GM10847 (cell line): Measurements from ENCODE around the gene CXXC5.

Experiments used
- POLR2A ChIP-seq: IDR thresholded peaks from 2 replicates; pipeline ENCODE4 v1.6.1; 2011; ENCODE audit not compliant: insufficient read length; ENCODE audit errors: extremely low read depth

Gene CXXC5

DNA sequence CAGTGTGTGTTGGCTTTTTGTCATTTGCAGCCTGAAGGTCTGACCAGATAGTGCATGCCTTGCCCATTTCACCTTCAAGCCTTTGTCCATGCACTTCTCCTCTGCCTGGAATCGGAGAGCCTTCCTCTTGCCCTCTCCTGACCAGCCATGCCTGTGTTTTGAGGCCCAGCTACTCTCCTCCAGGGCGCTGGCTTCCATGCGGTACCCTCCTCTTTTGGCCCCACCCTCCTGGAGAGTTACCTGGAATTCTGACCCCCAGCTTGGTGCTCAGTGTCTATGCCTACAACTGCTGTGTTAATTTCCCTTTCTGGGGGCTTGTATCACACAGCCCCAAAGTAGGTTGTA is 52.5 kb downstream of the CXXC5 start:
- TF ChIP-seq POLR2A: no peak

DNA sequence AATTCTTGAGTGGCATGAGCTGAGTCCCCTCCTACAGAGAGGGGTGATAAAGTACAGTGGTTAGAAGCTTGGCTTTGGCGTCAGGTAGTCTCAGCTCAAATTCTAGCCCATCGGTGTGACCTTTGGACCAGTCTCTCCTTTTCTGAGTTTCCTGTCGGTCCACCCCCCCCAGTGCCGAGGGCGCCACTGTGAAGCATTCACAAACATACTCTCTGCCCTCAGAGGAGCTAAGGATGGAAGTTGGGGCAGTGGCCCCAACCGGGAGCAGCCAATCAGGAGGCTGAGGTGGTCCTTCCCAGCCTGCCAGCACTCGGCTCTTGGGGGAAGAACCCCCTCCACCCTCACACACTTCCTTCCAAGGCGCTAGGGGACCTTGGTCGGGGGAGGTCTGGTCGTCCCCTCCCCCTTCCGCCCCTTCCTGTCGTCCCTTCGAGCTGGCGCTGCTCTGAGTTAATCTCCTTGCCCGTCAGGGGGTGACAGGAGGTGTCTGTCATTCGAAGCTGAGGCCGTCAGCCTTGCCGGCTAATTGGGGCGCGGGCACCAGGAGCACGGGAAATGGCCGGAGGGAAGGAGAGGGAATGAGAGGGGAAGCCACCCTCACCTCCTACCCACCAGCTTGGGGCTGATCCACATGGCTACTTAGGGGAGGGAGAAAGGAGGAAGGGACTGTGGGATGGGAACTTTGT is 53.0 kb downstream of the CXXC5 start:
- no peak for TF ChIP-seq POLR2A

DNA sequence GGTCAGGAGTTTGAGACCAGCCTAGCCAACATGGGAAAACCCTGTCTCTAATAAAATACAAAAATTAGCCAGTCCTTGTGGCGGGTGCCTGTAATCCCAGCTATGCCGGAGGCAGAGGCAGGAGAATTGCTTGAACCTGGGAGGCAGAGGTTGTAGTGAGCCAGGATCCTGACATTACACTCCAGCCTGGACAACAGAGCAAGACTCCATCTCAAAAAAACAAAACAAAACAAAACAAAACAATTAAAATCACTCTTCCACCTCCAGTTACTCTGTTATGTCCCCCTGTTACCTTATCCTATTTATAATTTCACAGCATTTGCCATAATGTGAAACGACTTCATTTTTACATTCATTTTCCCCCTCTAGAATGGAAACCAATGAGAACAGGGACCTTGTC is 54.4 kb downstream of the CXXC5 start:
- TF ChIP-seq POLR2A: no peak

DNA sequence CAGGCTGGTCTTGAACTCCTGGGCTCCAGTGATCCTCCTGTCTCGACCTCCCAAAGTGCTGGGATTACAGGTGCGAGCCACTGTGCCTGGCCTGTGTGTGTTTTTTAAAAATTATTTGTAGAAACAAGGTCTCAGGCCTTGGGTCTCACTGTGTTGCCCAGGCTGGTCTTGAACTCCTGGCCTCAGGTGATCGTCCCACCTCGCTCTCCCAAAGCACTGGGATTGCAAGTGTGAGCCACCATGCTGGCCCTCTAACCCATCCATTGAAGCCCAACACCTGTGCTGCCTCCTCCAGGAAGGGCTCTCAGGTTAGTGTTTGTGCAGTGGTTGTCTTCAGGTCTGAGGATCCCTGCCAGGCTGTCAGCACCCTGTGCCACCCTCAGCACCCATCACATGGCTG is 56.6 kb downstream of the CXXC5 start:
- no peak for TF ChIP-seq POLR2A

DNA sequence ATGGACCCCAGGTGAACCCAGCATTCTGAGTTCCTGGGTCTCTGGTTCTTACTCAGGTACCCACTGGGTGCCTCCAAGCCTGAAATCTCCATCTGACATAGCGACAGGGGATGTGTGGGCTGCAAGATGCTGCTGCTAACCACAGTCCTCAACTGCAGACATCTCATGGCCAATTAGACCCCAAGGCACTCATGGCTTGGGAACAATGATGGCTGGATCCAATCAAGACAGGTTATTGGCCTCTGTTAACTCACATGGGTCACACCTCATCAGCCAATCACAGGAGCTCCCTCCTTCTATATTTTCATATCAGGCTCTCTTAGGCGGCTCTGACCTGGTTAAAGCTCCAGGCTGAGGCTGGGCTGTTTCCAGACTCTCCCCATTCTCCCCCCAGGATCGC is 57.0 kb downstream of the CXXC5 start:
- no peak for TF ChIP-seq POLR2A

DNA sequence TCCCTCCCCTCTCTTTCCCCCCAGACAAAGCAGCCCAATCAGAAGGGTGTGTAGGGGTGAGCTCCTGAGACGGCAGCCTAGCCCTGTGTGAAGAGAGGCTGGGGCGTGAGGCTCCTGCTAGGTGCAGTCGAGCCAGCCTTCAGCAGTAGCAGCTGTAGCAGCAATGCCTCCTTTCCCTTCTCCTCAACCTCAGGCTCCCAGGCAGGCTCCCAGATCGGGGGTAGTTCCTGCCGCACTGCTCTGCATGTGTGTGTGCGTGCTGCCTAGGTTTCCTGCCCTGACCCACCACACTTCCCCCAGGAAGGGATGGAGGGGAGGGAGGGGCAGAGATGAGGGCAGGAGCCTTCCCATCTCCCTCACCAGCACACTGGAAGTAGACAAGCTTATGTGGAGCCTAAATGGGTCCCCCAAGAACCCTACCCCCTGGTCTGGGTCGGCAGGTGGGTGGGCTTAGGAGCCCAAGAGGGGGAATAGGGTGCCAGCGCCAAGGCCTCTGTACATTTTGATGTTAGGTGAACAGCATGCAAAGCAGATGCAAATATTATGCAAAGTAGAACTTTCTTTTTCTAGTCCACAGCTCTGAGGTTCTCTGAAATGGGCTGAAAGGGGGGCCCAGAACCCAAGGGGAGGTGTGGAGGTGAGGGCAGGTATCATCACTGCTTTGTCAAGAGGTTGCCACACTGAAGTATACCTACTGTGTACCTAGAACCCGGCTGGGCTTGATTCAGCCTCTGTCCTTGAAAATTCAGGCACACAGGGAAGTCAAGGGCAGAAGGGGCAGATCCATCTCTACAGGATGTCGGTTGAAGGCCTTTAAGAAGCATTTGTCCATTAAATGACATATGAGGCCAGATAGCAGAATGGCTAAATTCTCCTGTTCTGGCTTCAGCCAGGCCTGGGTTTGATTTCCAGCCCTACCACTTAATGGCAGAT is 57.8 kb downstream of the CXXC5 start:
- no peak for TF ChIP-seq POLR2A

DNA sequence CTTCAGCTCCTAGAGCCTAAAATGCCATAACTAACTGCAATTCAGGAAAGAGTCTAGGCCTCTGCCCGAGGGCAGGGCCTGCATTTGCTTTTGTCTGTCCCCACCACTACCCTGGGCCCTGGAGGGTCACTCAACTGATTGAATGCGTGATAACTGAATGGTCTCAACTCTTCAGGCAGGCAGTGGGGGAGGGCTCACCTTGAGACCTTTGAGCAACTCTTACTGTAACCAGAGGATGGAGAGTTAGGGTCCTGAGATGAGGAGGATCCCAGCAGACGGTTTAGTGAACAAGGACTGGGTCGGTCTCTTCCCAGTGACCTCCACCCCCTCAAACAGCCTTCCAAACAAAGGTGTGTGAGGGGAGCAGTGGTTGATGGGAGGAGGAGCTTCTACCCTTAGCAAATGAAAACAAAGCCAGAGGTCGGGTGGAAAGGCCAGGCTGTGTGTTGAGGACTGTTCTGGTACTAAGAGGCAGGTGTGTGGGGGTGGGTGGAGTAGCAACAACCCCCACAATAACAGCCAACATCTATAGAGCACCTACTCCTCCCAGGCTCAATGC is 59.4 kb downstream of the CXXC5 start:
- no peak for TF ChIP-seq POLR2A

DNA sequence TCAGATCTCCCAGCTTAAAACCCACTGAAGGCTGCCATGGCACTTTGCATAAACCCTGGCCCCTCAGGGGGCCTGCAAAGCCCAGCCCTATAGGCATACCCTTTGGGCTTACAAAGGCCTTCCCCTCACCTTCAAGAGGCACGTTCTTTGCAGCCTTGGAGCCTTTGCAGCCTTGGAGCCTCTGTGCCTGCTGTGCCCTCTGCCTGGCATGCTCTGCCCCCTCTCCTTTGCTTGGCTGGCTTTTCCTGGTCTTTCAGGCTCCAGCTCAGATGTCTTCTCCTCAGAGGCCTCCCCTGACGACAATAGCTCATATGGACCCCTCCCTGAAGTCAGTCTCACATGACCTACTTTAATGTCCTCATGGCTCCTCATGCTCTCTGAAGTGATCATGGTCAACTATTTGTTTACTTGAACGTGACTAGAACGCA is 60.3 kb downstream of the CXXC5 start:
- no peak for TF ChIP-seq POLR2A

DNA sequence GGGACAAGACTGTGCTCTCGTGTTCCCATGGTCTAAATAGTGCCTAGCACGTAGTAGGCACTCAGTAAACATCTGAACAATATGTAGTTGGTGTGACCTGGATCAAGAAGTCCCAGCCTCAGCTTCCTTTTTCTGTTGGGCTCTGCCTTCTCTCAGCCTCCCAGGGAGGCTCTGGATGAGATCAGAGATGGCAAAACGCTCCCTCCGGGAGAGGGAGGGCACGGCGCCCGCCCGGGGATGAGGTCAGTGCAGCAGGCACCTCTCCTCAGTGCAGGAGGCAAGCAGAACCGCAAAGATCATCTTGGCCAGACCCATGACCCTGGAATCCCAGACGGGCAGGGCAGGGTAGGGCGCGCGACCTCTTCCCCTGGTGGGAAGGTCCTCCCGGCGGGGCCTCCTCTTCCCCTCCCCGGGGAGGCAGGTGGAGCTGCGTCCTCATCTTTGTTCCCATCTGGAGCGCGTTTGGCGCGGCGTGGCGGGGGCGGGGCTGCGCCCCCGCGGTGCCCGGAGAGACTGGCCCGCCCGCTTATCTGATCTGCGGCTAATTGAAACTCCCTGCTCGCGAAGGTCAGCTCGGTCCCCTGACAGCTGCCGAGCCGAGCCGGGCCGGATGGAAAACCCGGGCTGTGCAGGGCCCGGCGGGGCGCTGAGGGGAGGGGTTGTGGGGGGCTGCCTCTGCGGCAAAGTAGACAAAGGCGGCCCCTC is 60.9 kb downstream of the CXXC5 start:
- TF ChIP-seq POLR2A: no peak

DNA sequence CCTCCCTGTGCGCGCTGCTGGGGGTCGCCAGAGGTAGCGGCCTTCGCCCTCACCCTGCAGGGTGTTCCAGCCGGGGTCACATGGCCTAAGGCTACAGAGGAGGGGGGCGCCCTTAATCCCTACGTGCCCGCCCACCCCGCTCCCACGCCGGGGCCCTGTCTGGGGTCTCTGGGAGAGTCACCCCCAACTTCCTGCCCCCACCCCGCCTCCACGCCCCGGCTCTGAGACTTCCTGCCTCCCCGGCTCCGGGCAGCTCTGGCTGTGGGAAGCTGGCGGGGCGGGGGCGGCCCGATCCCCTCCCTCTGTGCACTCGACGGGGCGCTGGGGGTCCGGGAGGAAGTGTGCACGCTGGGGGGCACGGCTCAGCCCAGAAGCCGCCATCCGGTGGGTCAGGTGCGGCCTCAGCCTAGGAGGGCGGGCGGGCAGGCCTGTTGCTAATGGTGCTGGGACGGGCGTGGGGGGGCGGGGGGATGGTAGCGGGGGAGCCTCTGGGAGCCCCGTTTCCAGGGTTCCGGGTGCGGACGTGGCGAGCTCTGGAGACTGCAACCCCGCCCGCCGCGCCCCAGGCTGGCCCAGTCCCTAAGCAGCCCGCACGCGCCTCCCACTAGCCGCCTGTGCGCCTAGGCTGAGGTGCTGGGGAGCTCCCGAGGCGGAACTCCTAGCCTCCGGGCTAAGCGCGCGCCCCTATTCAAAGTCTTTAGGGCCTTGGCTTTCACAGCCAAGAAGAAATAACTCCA is 61.6 kb downstream of the CXXC5 start:
- TF ChIP-seq POLR2A: no peak

DNA sequence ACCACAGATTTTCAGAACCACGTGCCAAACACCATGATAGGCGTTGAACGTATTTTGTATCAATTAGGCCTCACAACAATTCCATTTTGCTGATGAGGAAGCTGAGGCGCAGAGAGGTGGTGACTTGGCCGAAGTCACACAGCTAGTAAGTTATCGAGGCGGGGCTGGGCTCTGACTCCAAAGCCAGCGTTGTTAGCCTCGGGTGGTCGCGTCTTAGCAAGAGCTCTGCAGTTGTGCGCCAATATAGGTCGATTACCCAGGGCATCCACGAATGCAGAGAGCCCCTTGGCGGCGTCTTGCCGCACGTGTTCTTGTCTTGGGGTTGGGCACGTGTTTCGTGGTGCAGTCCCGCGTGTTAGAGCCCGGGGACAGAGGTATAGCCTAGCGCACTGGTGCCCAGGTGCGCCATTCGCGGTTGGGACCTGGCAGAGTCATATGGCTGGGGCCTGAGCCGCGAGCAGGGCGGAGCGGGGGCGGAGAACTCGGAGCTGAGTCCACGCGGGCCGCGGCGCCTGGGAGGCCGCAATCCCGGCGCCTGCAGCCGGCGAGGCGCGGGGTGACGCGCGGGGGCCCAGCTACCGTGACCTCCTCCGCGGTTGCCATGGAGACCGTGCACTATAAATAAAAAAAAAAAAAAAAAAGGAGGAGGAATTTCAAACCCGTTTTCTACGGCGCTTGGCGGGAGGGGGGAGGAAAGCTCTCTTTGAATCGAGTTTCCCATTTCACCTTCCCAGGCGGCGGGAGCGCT is 62.3 kb downstream of the CXXC5 start:
- no peak for TF ChIP-seq POLR2A

DNA sequence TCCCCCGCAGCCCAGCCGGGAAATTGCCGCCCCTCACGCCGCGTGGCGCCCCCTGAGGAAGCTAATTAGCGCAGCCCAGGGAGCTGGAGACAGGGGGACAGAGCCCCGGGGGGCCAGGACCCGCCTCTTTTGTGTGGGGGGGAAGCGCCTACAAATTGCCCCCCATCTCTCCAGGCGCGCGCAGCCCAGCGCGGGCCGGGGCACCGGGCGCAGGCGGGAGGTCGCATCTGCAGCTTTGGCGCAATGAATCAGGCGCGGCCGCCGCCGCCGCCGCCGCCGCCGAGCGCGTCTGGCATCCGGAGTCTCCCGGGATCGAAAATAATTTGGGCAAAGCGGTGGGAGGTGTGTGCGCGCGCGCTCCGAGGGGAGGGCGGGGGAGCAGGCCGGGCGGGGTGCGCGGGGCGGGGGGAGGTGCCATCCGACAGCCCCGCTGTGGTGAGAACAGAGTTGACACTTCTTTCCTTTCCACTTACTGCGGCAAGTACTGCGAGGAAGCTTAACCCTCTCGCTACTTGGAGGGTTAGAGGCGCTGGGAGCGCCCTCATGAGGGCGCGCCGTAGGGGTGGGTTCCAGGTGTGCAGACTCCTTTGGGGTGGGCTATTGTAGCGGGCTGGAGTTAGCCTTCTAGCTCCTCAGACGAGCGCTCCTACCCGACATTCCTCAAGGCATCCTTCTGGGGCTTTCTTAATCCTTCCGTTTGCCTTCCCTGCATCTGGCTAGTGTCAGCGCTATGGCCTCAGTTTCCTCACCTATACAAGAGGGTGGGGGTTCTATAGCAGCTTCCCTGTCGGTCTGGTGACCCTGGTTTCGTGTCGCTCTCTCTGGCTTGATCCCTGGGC is 63.1 kb downstream of the CXXC5 start:
- no peak for TF ChIP-seq POLR2A

DNA sequence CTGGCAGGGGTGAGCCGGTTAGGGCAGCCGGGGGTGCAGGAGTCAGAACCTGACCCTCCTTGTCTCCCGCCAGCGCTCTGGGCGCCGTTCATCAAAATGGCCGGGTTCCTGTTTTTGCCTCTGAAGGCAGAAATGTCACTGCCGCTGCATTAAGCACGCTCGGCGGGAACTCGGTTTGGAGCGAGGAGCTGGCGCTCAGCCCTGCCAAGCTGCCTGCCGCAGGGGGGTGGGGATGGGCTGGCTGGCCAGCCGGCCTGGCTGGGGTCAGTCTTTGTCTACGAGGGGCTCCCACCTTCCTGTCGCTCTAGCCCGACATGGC is 63.7 kb downstream of the CXXC5 start:
- TF ChIP-seq POLR2A: no peak

DNA sequence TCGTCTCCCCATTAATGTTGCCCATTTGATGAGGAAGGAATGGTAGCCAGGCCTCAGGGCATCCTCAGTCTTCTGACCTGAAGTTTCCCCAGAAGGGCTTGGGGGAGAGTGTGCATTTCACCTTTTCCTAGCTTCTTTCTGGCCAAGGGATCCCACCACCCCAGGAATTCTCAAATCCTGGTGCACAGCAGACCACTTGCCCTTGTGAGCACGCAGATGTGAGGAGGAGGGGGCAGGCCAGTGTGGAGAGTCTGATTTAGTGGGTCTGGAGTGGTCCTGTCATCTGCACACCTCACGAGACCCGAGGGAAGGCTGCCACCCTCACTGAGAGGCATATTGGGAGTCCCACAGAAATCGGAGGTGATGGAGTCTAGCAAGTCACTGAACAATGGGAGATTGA is 64.3 kb downstream of the CXXC5 start:
- no peak for TF ChIP-seq POLR2A
